SK-N-SH (cell line): ENCODE results near the gene DDC.

Source experiments
- CTCF ChIP-seq: fragments of 200-600 bp; sonication (generic); IDR thresholded peaks from 2 replicates; pipeline ENCODE4 v1.6.1; 2017; ENCODE audit warnings: antibody characterized with exemption, mild to moderate bottlenecking, moderate library complexity
- ELF1 ChIP-seq: IDR thresholded peaks from 2 replicates; pipeline ENCODE4 v1.4.0; 2012
- EP300 ChIP-seq, 2 experiments: IDR thresholded peaks; 2 replicates each; pipeline versions ENCODE4 v1.4.0 to v1.6.1; 2012; ENCODE audit warnings: borderline replicate concordance in 1 of 2, low read depth in 1 of 2, low read length in 1 of 2
- FOXJ3 ChIP-seq: sonication (generic); formaldehyde crosslinking; IDR thresholded peaks from 2 replicates; pipeline ENCODE4 v1.5.1; 2020; ENCODE audit warnings: mild to moderate bottlenecking, missing genetic modification reagents
- MXI1 ChIP-seq: IDR thresholded peaks from 2 replicates; pipeline ENCODE4 v1.6.1; 2012; ENCODE audit warnings: mild to moderate bottlenecking, low read depth, low read length, improper control_type of control experiment
- NRF1 ChIP-seq: IDR thresholded peaks from 2 replicates; pipeline ENCODE4 v1.6.1; 2012; ENCODE audit warnings: low read depth, mild to moderate bottlenecking, low read length
- RAD21 ChIP-seq: IDR thresholded peaks from 2 replicates; pipeline ENCODE4 v1.6.1; 2012; ENCODE audit warnings: mild to moderate bottlenecking, low read length
- SIN3A ChIP-seq: IDR thresholded peaks from 2 replicates; pipeline ENCODE4 v1.6.1; 2012; ENCODE audit warnings: low read depth, mild to moderate bottlenecking, low read length, moderate library complexity, borderline replicate concordance
- TF ChIP-seq, protein P1 (sequence below): IDR thresholded peaks from 2 replicates; pipeline ENCODE4 v1.4.0; 2012; ENCODE audit warnings: low read depth

DNA sequence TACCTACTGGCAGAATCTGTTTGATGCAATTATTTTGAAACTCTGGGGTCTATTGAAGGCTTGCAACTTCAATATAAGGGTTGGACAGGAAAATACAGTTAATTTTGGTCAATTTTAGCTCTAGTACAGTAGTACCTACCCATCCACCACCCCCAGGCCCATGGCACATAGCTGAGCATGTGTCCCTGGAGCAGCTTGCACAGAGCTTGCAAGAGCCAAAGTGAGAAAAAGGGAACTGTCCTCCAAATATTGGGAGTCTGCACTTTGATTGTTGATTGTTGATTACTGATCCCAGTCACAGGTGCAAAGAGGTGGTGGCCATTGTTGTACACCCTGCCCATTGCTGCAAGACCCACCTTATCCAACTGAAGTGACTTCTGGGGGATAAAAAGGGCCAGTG lies 52.8 kb downstream of the DDC start:
- no peak for TF ChIP-seq EP300 (IDR thresholded peaks at IDR 0.05; ENCODE audit: borderline replicate concordance in 1 of 2, low read depth in 1 of 2, low read length in 1 of 2)
- TF ChIP-seq, protein P1, sequence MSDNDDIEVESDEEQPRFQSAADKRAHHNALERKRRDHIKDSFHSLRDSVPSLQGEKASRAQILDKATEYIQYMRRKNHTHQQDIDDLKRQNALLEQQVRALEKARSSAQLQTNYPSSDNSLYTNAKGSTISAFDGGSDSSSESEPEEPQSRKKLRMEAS: no peak
- TF ChIP-seq RAD21: no peak
- no peak for TF ChIP-seq CTCF
- TF ChIP-seq MXI1: no peak
- TF ChIP-seq ELF1: no peak
- TF ChIP-seq NRF1: no peak
- TF ChIP-seq SIN3A: no peak
- no peak for TF ChIP-seq FOXJ3 (CRISPR knock-in tag)
